Measurements from ENCODE around the gene DPEP3.

DNA sequence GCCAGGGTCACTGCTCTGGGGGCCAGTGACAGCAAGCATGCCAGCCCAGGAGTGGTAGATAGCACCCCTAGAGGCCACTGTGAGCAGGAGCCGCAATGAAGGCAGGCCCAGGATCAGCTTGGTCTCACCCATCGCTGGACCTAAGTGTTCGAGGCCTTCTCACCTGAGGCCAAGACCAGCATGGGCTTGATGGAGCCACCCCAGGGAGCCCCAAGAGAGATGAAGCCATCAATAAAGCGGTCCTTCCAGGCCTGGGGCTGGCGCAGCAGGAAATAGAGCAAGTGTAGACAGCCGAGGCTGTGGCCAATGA, 38.1 kb downstream of the DPEP3 start:
- no peak for TF ChIP-seq EZH2 (IDR thresholded peaks at IDR 0.05; ENCODE audit: borderline replicate concordance, low read length)
- peak; percentile 85 for TF ChIP-seq CTCF (IDR thresholded peaks at IDR 0.05; ENCODE audit: low read length)

Data from OCI-LY1 (cell line).